ENCODE measurements around the gene OR10A7. TPM values are rescaled to one million over a fixed set of nuclear protein-coding genes. Genes with fewer than 3 reads are reported as not detected.

Gene OR10A7
- total and polyA plus RNA-seq, 2 donors from 2014 or later = not detected

DNA sequence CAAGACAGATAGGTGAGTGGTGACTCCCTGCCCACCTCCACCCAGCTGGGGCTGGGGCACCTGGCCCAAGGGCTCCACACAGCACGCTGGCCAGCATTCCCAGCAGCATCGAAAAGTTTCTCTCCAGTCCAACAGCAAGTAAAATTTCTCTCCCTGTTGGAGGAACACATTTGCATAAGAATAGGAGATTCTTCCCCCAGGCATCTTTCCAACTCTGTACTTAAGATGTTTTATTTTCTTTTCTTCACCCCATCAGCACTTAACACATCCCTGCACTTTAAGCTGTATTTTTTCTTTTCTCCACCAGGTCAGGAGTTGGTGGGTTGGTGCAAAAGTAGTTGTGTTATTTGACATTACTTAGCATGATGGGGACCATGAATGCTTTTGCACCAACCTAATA lies 47.4 kb upstream of the OR10A7 start:
- intact Hi-C loops (cut with DNase I) = no loop called here
- TF ChIP-seq, protein P1, sequence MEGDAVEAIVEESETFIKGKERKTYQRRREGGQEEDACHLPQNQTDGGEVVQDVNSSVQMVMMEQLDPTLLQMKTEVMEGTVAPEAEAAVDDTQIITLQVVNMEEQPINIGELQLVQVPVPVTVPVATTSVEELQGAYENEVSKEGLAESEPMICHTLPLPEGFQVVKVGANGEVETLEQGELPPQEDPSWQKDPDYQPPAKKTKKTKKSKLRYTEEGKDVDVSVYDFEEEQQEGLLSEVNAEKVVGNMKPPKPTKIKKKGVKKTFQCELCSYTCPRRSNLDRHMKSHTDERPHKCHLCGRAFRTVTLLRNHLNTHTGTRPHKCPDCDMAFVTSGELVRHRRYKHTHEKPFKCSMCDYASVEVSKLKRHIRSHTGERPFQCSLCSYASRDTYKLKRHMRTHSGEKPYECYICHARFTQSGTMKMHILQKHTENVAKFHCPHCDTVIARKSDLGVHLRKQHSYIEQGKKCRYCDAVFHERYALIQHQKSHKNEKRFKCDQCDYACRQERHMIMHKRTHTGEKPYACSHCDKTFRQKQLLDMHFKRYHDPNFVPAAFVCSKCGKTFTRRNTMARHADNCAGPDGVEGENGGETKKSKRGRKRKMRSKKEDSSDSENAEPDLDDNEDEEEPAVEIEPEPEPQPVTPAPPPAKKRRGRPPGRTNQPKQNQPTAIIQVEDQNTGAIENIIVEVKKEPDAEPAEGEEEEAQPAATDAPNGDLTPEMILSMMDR (IDR thresholded peaks at IDR 0.05; ENCODE audit: borderline replicate concordance, extremely low read depth, insufficient read depth) = no peak
- no peak for FAIRE-seq

DNA sequence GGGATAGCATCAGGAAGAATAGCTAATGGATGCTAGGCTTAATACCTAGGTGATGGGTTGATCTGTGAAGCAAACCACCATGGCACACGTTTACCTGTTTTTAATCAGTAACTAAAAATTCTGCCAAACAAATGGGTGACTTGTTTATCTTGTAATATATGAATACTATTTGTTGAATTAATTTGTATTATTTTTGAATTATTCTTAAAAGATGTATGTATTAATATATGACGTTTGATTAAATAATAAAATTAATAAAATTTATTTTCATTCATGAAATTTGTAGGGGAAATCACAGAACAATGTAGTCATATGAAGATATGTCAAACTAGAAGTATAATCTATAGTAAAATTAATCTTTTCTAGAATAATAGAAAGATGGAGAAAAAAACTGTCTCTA lies 32.3 kb upstream of the OR10A7 start:
- no peaks in the 10 kb centered on the region for H3K36me3 ChIP-seq (ENCODE audit: control insufficient read depth in 2 of 3, insufficient read depth in 3 of 3, low read length in 3 of 3)
- no peak overlapping the region for H3K9ac ChIP-seq (ENCODE audit: low read length in 3 of 3)
- FAIRE-seq (no peak), DNase-seq (no peak)
- H3K4me1 ChIP-seq (ENCODE audit: control insufficient read depth in 2 of 3, insufficient read depth in 2 of 3, low read depth in 1 of 3, low read length in 3 of 3) = no peaks in the 10 kb centered on the region
- TF ChIP-seq, protein P1 (IDR thresholded peaks at IDR 0.05; ENCODE audit: borderline replicate concordance, extremely low read depth, insufficient read depth) = no peak
- no peak overlapping the region for H3K27ac ChIP-seq (ENCODE audit: low read depth in 2 of 2, low read length in 2 of 2)
- intact Hi-C loops (cut with DNase I) = no loop called here
- no peaks in the 10 kb centered on the region for H3K27me3 ChIP-seq (ENCODE audit: control insufficient read depth, insufficient read depth, low read length)
- H3K4me3 ChIP-seq (ENCODE audit: low read length in 3 of 3) = no peak overlapping the region
- H3K9me3 ChIP-seq (ENCODE audit: control insufficient read depth in 2 of 3, insufficient read depth in 1 of 3, low read length in 3 of 3) = no peaks in the 10 kb centered on the region

More for the DNA sequence above, 47.4 kb upstream of the OR10A7 start:
- no peak for DNase-seq
- no peaks in the 10 kb centered on the region for H3K36me3 ChIP-seq (ENCODE audit: control insufficient read depth in 2 of 3, insufficient read depth in 3 of 3, low read length in 3 of 3)
- H3K4me3 ChIP-seq (ENCODE audit: low read length in 3 of 3) = no peak overlapping the region
- no peaks in the 10 kb centered on the region for H3K4me1 ChIP-seq (ENCODE audit: control insufficient read depth in 2 of 3, insufficient read depth in 2 of 3, low read depth in 1 of 3, low read length in 3 of 3)
- H3K27me3 ChIP-seq (ENCODE audit: control insufficient read depth, insufficient read depth, low read length) = no peaks in the 10 kb centered on the region
- no peak overlapping the region for H3K27ac ChIP-seq (ENCODE audit: low read depth in 2 of 2, low read length in 2 of 2)
- no peak overlapping the region for H3K9ac ChIP-seq (ENCODE audit: low read length in 3 of 3)
- no peaks in the 10 kb centered on the region for H3K9me3 ChIP-seq (ENCODE audit: control insufficient read depth in 2 of 3, insufficient read depth in 1 of 3, low read length in 3 of 3)

DNA sequence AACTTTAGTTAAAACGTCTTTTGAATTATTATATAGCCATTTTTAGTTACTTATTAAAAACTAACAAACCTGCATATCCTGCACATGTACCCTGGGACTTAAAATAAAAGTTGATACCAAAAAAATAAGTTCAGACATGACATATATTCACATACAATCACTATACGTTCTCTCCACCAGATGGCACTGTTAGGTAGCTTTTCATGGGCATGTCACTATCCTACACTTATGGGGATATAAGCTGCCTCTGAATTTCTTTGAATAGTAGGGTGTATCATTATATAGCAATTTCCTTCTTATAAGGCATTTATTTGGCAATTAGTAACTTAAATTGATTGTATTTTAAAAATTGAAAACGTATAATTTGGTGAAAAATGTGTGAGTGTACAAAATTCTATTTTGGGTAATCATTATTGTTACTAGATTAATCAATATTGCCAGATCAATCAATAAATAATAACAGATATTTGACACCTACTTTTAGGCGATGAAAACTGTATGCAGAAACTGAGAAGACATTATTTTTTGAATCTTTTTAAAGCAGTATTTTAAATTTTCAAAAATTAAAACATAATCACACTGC lies 31.8 kb upstream of the OR10A7 start:
- intact Hi-C loops (cut with DNase I) = no loop called here

More for the DNA sequence above, 31.8 kb upstream of the OR10A7 start:
- no peaks in the 10 kb centered on the region for H3K27me3 ChIP-seq (ENCODE audit: control insufficient read depth, insufficient read depth, low read length)
- no peak overlapping the region for H3K27ac ChIP-seq (ENCODE audit: low read depth in 2 of 2, low read length in 2 of 2)
- TF ChIP-seq, protein P1 (IDR thresholded peaks at IDR 0.05; ENCODE audit: borderline replicate concordance, extremely low read depth, insufficient read depth) = peak; percentile 56
- no peak overlapping the region for H3K9ac ChIP-seq (ENCODE audit: low read length in 3 of 3)
- DNase-seq (peak in 4 of 5 donors; percentile 36 to 90 (median 72)), FAIRE-seq (peak; percentile 87)
- H3K36me3 ChIP-seq (ENCODE audit: control insufficient read depth in 2 of 3, insufficient read depth in 3 of 3, low read length in 3 of 3) = no peaks in the 10 kb centered on the region
- H3K4me1 ChIP-seq (ENCODE audit: control insufficient read depth in 2 of 3, insufficient read depth in 2 of 3, low read depth in 1 of 3, low read length in 3 of 3) = no peaks in the 10 kb centered on the region
- no peaks in the 10 kb centered on the region for H3K9me3 ChIP-seq (ENCODE audit: control insufficient read depth in 2 of 3, insufficient read depth in 1 of 3, low read length in 3 of 3)
- H3K4me3 ChIP-seq (ENCODE audit: low read length in 3 of 3) = no peak overlapping the region
